ENCODE data around the gene ESYT2. TPM values are rescaled to one million over a fixed set of nuclear protein-coding genes. Genes with fewer than 3 reads are reported as not detected.
"Not testable (repeated sequence)": the region's sequence is repeated elsewhere in the genome, so short reads cannot be mapped to it uniquely, and the experiment has no call there.

ESYT2 gene
- total RNA-seq, 1 donor from 2014 or later, result 79.1 TPM

- FAIRE-seq (no peak), DNase-seq (ENCODE audit: low spot score in 2 of 2) (no peak)
These were observed 27.8 kb upstream of the ESYT2 start for GRCh38 chr7:158856883-158857668.

DNA sequence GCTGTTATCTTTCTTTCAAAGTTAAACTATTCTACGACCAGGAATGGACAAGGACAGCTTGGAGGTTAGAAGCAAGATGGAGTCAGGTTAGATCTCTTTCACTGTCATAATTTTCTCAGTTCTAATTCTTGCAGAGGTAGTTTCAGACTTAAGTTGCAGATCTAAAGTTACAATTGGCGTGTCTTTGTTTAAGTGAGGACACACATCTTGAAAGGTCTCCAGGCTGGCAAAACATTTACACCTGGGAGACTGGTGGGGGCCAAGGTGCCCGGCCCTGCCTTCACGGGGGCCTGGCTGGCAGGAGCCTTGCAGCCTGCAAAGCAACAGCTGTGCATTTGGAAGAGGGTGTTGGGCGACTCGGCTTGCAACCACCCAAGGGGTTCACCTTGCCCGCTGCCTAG, 25.4 kb upstream of the ESYT2 start:
- DNase-seq (ENCODE audit: low spot score in 2 of 2) (no peak), FAIRE-seq (no peak)

DNA sequence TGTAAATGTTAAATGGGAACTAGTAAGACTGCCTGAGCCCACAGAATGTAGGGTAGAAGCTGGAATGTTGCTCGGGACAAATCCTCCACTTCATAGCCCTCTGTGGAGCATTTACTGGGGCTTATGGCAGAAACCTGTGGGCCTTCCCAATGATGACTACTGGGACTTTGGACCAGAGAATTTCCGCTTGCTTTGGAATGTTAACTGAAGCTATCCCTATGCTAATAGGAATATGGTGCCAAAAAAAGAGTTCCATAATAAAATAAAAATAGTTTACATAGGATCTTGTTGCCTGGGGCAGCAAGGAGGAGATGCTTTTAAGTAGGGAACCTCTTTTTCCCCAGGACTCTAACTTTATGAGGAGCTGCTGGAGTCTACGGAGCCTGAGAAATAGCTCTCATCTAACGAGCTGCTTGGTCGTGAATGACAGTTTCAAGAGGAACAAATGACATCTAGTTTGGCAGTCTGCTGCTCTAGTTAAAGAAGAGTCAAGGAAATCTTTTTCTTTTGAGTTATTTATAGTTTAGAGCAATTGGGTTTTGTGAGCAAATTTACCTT, 21.3 kb upstream of the ESYT2 start:
- DNase-seq (ENCODE audit: low spot score in 2 of 2) (no peak), FAIRE-seq (no peak)

GRCh38 chr7:158849768-158850544, 20.6 kb upstream of the ESYT2 start:
- DNase-seq (ENCODE audit: low spot score in 2 of 2), result no peak

GRCh38 chr7:158849442-158849767, 20.1 kb upstream of the ESYT2 start:
- DNase-seq (ENCODE audit: low spot score in 2 of 2), result no peak
- no peak for FAIRE-seq

More at GRCh38 chr7:158849768-158850544, 20.6 kb upstream of the ESYT2 start:
- FAIRE-seq, result no peak

DNA sequence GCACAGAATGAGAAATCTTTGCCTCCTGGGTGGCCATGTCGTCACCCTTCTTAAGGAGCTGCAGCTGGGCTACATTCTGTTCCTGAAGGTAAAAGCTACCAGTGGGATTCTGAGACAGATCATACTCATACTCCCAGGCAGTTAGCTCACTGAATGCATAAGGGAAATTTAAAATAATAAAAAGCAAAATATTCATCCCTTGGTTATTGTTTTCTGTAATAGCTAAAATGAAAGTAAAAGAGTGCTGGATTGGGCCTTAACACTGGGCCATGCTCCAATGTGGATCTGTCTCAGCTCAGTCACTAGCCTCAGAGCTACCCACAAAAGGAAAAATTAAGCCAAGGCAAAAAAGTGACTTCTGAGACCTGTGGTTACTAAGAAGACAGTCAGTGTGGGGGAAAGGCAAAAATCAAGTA, 18.1 kb upstream of the ESYT2 start:
- FAIRE-seq (no peak), DNase-seq (ENCODE audit: low spot score in 2 of 2) (no peak)

- FAIRE-seq, result peak; percentile 55
- DNase-seq (ENCODE audit: low spot score in 2 of 2), result no peak
These were observed 17.0 kb upstream of the ESYT2 start for GRCh38 chr7:158846304-158846703.

GRCh38 chr7:158843771-158844170, 14.5 kb upstream of the ESYT2 start:
- FAIRE-seq (no peak), DNase-seq (ENCODE audit: low spot score in 2 of 2) (no peak)

DNA sequence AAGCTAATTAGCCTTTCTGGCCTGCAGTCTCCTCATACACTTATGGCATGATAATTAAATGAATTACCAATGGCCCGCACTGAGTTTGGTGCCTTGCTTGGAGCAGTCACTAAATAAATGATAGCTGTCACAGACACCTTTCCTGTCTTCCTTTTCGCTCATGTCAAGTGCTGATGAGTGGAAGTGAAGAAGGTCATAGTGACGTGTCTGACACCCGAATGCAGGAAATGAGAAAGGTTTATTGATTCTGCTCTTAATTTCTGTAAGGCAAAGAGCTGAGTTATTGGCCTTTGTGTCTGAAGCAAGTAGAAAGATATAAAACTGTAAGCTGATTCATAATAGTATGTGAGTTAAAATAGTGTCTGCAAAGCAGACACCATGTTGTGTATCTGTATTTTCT, 13.2 kb upstream of the ESYT2 start:
- no peak for DNase-seq (ENCODE audit: low spot score in 2 of 2)
- FAIRE-seq, result no peak

- FAIRE-seq (no peak), DNase-seq (ENCODE audit: low spot score in 2 of 2) (no peak)
These were observed 11.3 kb upstream of the ESYT2 start for GRCh38 chr7:158840604-158841003.

DNA sequence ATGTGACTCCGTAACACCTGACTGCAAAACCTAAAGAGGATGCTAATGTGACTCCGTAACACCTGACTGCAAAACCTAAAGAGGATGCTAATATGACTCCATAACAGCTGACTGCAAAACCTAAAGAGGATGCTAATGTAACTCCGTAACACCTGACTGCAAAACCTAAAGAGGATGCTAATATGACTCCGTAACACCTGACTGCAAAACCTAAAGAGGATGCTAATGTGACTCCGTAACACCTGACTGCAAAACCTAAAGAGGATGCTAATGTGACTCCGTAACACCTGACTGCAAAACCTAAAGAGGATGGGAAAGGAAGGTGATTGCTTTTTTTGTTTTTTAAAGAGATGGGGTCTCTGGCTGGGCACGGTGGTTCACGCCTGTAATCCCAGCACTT, 9.9 kb upstream of the ESYT2 start:
- DNase-seq (ENCODE audit: low spot score in 2 of 2); FAIRE-seq: not testable (repeated sequence)

- FAIRE-seq, result no peak
- no peak for DNase-seq (ENCODE audit: low spot score in 2 of 2)
These were observed 8.7 kb upstream of the ESYT2 start for GRCh38 chr7:158837790-158838637.

DNA sequence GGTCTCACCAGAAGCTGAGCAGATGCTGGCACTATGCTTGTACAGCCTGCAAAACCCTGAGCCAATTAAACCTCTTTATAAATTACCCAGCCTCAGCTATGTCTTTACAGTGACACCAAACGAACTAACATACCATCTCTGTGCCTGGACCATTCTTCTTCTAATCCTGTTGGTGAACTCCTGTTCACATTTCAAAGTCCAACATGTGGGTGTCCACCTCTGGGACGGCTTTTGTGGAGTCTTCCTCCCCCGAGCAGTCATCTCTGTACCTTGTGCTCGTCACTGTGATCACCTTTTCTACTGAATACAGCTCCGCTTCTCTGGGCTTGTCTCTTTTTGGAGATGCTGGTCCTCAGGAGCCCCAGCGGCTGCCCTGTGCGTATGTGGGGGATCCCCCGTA, 7.4 kb upstream of the ESYT2 start:
- no peak for DNase-seq (ENCODE audit: low spot score in 2 of 2)
- no peak for FAIRE-seq

- FAIRE-seq, result no peak
- no peak for DNase-seq (ENCODE audit: low spot score in 2 of 2)
These were observed 5.8 kb upstream of the ESYT2 start for GRCh38 chr7:158834878-158835784.

DNA sequence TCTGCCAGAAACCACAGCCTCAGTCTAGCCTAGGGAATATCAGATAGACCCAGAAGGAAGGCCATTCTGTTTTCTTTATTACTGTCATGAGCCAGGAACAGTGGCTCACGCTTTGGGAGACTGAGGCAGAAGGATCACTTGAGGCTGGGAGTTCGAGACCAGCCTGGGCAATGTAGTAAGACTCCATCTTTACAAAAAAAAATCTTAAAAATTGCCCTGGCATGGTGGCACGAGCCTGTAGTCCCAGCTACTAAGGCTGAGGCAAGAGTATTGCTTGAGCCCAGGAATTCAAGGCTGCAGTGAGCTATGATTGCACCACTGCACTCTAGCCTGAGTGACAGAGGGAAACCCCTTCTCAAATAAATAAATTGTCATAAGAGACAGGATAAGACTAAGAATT, 3.7 kb upstream of the ESYT2 start:
- FAIRE-seq, result no peak
- DNase-seq (ENCODE audit: low spot score in 2 of 2), result no peak

DNA sequence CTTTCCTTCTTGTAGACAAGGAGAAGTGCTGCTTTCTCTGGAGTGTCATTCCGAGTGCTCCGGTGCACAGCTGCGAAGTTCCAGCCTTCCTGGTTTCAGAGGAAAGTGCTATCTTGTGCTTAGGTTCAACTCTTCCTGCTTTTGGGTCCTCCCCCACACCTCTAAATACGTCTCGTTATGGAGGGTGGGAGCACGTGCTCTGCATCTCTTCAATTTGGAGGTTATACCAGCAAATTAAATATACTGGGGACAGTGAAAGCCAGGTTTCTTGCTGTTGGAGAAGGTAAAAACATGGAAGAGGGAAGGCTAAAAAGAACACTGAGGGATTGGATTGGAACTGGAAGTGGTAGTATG, 2.4 kb upstream of the ESYT2 start:
- DNase-seq (ENCODE audit: low spot score in 2 of 2), result no peak
- FAIRE-seq, result no peak

- DNase-seq (ENCODE audit: low spot score in 2 of 2) (peak in 1 of 2 donors; percentile 27), FAIRE-seq (no peak)
These were observed 958 bp upstream of the ESYT2 start for GRCh38 chr7:158830211-158830723.

- peak in 1 of 2 donors; percentile 59 for DNase-seq (ENCODE audit: low spot score in 2 of 2)
- no peak for FAIRE-seq
These were observed 328 bp downstream of the ESYT2 start for GRCh38 chr7:158829021-158829341.

DNA sequence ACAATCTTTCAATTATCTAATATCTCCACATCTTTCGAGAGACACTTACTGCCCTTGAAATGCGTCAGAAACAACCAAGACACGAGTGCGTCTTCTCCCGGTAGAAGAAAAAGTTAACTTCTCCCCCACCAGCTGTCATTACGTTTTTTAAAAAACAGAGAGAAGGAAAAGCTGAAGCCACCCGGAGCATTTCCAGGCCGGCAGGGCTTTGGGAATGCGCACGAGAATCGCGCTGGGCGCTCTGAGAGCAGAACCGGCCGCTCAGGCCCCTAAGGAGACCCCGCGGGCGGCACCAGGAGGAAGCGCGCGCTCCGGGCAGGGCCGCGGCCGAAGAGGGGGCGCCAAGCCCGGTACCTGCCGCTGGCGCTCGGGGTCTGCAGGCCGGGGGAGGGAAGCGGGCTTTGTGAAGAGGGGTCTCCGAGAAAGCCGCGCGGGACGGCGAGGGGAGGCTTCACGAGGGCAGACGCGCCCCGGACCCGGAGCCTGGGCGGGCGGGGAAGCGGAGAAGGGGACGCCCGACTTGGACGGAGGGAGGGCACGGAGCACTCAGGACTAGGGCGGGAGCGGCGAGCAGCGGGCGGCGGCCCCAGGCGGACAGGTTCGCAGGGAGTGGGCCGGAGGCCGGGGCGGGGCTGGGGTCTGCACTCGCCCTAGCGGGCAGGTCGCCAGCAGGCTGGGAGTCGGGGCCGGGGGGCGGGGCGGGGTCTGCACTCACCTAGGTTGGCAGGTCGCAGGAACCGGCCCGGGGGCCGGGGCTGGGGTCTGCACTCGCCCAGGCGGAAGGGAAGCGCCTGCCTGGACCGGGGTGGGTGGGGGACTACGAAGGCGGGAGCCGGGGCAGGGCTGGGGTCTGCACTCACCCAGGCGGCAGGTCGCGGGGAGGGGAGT, 932 bp downstream of the ESYT2 start:
- no peak for FAIRE-seq
- DNase-seq (ENCODE audit: low spot score in 2 of 2), result peak; percentile 34 to 36

All from frontal cortex (tissue), 4 donors.